LNCAP (cell line): Measurements from ENCODE around the gene NDRG3.

Source experiments
- TF ChIP-seq, protein P1 (sequence below): fragments of 450-650 bp; IDR thresholded peaks from 2 replicates; pipeline ENCODE4 v1.5.1; 2017; ENCODE audit warnings: mild to moderate bottlenecking

NDRG3 gene

DNA sequence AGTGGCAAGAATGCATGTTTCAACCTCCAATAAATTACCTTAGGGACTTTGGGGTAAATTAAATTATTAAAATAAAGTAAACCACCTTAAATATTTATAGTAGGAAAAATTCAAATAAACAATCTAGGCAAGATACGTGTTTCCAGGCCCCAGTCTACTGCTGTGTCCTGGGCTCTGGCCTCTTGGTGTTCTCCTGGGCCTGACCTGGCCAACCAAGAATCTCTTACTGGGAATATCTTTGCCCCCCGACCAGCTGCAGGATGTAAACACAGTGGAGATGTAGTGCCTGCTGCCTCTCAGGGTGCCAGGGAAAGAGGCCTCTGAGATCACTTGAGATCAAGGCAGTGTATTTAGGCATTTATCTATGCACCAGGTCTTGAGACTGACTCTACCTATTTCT is 39.4 kb upstream of the NDRG3 start:
- TF ChIP-seq, protein P1, sequence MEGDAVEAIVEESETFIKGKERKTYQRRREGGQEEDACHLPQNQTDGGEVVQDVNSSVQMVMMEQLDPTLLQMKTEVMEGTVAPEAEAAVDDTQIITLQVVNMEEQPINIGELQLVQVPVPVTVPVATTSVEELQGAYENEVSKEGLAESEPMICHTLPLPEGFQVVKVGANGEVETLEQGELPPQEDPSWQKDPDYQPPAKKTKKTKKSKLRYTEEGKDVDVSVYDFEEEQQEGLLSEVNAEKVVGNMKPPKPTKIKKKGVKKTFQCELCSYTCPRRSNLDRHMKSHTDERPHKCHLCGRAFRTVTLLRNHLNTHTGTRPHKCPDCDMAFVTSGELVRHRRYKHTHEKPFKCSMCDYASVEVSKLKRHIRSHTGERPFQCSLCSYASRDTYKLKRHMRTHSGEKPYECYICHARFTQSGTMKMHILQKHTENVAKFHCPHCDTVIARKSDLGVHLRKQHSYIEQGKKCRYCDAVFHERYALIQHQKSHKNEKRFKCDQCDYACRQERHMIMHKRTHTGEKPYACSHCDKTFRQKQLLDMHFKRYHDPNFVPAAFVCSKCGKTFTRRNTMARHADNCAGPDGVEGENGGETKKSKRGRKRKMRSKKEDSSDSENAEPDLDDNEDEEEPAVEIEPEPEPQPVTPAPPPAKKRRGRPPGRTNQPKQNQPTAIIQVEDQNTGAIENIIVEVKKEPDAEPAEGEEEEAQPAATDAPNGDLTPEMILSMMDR: no peak

DNA sequence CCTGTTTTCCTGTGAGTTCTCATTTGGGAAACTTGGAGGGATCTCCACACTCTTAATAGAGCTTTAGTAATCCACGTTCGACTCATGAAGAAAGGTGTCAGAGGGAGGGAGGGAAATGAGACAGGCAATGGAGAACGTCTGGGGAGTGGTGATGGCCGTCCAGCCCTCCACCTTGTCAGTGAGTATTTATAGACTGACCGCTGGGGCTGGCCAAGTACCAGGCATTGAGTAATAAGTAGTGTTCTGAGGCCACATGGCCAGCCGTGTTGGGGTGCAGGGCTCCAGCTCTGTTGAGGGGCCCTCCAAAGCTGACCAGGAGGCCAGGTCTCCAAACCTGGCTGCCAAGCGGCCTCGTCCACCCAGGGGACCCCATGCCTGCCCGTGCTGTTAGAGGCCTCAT is 39.0 kb upstream of the NDRG3 start:
- TF ChIP-seq, protein P1: no peak

DNA sequence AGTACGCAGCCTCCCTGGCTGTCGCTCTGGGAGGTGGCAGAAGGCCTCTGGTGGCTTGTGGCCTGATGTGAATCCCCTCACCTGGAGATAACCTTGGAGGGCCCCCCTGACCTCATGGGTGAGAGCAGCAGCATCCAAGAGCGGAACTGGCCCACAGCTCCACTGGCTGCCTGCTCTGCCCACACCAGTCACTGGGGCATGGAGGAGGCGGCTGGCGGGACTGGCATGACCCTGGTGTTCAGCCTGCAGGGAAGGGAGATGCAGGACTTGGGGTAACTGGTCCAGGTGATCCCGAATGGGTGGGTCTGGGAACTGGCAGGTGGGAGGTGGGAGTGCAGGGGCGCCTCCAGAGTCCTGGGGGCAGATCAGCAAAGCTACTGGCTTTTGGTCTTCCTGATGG is 38.2 kb upstream of the NDRG3 start:
- TF ChIP-seq, protein P1: no peak

DNA sequence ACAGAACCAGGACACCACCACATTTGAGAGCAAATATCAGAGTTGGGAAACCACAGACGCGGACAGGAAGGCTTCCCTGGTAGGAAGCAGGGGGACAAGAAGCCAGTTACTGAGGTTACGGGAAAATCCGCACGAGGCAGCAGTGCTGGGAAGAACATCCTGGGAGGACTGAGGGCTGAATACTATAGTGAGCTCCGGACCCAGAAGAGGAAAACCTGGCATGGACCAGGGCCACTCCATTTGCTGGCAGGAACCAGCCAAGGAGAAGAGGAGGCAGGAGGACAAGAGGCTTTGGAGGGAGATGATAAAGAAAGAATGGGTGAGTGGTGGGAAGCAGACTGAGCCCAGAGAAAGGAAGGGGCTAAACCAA is 33.8 kb upstream of the NDRG3 start:
- TF ChIP-seq, protein P1: no peak

DNA sequence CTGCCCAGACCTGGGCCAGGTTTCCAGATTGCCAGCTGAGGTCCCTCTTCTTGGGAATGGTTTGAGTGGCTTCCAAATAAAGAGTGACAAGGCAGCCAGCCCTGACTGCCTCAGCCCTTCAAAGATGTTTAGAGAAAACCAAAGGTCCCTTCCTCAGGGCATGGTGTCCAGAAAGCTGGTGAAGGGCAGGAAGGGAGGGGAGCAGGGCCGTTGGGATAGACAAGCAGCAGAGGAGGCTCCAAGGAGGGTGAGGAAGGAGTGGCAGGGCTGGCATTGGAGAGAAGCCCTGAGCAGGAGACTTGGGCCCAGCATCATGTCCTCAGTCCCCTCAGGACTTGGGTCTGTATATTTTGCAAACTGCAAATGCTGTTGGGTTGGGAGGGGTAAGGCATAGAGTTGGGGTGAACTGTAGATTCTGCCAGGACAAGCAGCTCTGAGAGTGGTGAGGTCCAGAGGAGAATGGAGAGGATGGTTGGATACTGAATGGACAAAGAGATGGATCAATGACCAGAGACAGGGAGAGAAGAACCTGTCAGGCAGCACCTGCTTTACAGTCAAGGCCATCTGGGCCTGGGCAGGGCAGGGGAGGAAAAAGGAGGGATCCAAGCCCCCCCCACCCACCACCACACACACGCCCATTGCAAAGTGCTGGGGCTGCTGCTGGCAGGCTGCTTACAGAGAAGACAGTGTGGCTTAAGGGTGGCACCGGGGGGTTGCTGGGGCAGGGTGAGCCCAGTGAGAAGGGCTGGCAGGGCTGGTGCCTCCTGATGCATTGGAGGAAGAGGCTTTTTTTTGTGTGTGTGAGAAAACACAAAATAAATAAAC is 33.2 kb upstream of the NDRG3 start:
- TF ChIP-seq, protein P1: no peak

DNA sequence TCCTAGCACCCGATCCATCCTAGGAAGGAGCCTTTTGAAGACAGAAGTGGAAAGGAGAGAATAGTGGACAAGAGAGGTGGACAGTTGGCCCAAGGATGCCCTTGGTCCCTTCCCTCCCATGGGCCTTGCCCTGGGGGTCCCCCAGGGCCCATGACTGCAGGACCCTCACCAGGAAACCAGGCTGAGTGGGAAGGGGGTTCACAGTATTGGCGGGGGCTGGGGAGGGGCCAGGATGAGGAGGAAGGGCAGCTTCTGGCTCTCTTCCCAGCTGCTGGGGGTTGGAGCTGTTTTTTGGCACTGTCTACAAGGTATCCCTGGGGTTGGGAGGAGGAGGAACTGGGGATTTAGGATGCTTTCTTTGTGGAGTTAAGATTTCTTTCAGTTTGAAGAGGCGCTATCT is 31.7 kb upstream of the NDRG3 start:
- TF ChIP-seq, protein P1: no peak

DNA sequence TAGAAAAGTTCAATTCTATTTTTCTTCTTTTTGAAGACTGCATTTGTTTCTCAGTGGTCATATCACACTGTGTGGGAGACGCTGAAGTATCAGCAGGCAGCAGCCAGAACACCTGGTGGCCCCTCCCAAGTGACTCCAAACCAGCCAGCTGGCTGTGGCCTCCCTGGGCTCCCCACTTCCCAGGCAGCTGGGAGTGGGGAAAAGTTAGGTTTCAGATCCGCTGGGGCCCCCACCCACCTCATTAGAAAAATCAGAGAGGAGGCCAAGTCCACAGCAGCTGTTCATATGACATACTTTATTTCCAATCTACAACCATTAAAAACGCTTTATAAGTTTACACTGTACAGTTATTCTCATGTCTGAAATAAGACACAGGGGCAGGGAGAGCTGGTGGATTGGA is 31.3 kb upstream of the NDRG3 start:
- TF ChIP-seq, protein P1: no peak

DNA sequence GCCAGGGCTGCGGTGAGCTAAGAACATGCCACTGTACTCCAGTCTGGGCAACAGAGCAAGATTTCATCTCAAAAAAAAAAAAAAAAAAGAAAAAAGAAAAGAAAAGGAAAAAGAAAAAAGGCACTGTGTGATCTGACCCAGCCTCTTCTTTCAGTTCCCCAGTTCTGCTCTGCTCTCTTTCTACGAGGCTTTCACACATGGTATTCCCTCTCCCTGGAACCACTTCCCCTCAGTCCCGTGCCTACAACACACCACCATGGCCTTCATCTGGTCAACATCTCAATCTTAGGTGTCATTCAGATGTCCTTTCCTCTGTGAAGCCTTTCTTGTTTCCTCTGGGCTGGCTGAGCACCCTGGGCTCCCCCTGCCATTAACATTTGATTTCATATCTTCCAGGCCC is 29.9 kb upstream of the NDRG3 start:
- TF ChIP-seq, protein P1: no peak
